Mesothelial cell of epicardium (in vitro differentiated cells): ENCODE measurements around the gene CCT6B. TPM values are rescaled to one million over a fixed set of nuclear protein-coding genes. Genes with fewer than 3 reads are reported as not detected.

Experiments used
- DNase-seq, 2 experiments: peaks; one replicate each; pipeline ENCODE4 v3.0.0; 2021; ENCODE audit warnings: low spot score in 2 of 2; ENCODE audit not compliant: unreplicated experiment in 2 of 2
- H3K27ac Mint-ChIP-seq: 2 replicates; pipeline ENCODE4 v1.8.0; 2021; ENCODE audit warnings: mixed read lengths
- H3K27me3 Mint-ChIP-seq: 2 replicates; pipeline ENCODE4 v1.8.0; 2021; ENCODE audit warnings: low read depth, mixed read lengths
- H3K36me3 Mint-ChIP-seq: 2 replicates; pipeline ENCODE4 v1.8.0; 2021; ENCODE audit warnings: mixed read lengths
- H3K4me1 Mint-ChIP-seq: 2 replicates; pipeline ENCODE4 v1.8.0; 2021; ENCODE audit warnings: mixed read lengths
- H3K4me3 Mint-ChIP-seq: 2 replicates; pipeline ENCODE4 v1.8.0; 2021; ENCODE audit warnings: mild to moderate bottlenecking, moderate library complexity, mixed read lengths
- H3K9me3 Mint-ChIP-seq: 2 replicates; pipeline ENCODE4 v1.8.0; 2021; ENCODE audit warnings: mixed read lengths
- total RNA-seq: library from RNA; stranded (reverse); gene quantifications from 3 replicates; pipeline ENCODE4 v1.2.1, GENCODE V29; 2021
- TF ChIP-seq, protein P1 (sequence below): fragments of 200-600 bp; sonication (generic); IDR thresholded peaks from one replicate; pipeline ENCODE4 v1.5.0; 2021; ENCODE audit warnings: antibody characterized with exemption; ENCODE audit not compliant: unreplicated experiment

CCT6B gene
- total RNA-seq, 1 donor from 2014 or later: 3.5 TPM

DNA sequence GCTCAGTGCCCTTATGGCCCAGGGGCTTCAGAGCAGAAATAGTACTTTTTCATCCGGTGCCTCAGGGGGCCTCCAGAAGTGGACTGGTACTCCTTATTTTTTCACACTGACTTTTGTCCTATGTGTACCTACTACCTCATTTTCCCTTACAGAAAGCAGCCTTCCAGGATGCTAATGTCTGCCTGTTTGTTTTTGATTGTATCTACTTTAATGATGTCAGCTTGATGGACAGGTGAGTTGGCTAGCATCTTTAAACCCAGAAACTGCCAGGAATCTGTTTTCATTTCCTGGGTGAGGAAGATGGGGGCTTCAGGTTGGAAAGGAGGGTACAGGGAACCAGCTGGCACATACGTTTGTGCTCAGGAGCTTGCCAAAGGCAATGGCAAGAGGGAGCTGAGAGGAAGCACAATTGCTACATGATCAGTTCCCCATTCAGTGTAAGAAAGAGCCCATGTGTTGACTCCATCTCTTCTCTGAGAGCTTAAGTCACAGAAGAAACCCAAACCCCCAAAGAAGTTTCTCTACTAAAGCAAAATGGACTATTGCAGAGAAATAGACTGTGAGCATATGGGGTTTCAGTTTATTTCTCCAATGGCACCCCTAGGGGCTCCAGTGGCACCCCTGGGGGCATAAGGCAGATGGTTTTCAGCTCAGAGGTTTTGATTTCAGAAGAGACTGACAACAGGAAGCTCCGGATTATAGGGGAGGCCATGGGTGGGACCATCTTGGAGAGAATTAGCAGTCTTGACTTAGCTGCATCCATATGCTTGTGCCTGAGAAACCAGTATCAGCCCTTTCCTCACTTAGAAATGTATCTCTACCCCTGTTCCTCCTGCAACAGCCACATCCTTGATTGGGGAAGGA lies 35.4 kb upstream of the CCT6B start:
- H3K27me3 Mint-ChIP-seq: no peaks in the 10 kb centered on the region
- H3K36me3 Mint-ChIP-seq: peaks cover 47% of the 10 kb centered on the region
- no peak for DNase-seq
- TF ChIP-seq, protein P1, sequence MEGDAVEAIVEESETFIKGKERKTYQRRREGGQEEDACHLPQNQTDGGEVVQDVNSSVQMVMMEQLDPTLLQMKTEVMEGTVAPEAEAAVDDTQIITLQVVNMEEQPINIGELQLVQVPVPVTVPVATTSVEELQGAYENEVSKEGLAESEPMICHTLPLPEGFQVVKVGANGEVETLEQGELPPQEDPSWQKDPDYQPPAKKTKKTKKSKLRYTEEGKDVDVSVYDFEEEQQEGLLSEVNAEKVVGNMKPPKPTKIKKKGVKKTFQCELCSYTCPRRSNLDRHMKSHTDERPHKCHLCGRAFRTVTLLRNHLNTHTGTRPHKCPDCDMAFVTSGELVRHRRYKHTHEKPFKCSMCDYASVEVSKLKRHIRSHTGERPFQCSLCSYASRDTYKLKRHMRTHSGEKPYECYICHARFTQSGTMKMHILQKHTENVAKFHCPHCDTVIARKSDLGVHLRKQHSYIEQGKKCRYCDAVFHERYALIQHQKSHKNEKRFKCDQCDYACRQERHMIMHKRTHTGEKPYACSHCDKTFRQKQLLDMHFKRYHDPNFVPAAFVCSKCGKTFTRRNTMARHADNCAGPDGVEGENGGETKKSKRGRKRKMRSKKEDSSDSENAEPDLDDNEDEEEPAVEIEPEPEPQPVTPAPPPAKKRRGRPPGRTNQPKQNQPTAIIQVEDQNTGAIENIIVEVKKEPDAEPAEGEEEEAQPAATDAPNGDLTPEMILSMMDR: no peak
- peaks cover 21% of the 10 kb centered on the region for H3K4me1 Mint-ChIP-seq
- no peaks in the 10 kb centered on the region for H3K9me3 Mint-ChIP-seq
- H3K4me3 Mint-ChIP-seq: no peak overlapping the region
- H3K27ac Mint-ChIP-seq: peak overlapping the region; percentile 97

DNA sequence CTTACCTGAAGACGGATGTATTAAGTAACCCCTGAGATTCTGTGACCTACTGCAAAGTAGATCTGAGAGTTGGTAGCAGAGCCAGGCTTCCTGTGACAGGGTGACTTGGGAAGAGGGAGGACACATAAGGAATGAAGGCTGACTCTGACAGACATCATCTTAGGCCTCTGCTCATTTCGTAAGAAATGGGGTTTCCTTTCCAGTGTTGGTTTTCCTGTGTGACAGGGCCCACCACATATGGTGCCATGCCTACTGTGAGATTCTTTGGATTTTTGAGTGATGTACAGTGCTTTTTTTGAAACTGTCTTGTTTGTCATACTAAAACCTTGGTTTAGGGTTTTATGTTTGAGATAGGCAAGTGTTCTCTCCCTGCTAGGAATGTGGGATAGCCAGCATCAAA lies 31.8 kb upstream of the CCT6B start:
- no peaks in the 10 kb centered on the region for H3K9me3 Mint-ChIP-seq
- no peak for DNase-seq
- TF ChIP-seq, protein P1: no peak
- peaks cover 17% of the 10 kb centered on the region for H3K4me1 Mint-ChIP-seq
- no peak overlapping the region for H3K27ac Mint-ChIP-seq
- no peaks in the 10 kb centered on the region for H3K27me3 Mint-ChIP-seq
- peaks cover 55% of the 10 kb centered on the region for H3K36me3 Mint-ChIP-seq
- no peak overlapping the region for H3K4me3 Mint-ChIP-seq

DNA sequence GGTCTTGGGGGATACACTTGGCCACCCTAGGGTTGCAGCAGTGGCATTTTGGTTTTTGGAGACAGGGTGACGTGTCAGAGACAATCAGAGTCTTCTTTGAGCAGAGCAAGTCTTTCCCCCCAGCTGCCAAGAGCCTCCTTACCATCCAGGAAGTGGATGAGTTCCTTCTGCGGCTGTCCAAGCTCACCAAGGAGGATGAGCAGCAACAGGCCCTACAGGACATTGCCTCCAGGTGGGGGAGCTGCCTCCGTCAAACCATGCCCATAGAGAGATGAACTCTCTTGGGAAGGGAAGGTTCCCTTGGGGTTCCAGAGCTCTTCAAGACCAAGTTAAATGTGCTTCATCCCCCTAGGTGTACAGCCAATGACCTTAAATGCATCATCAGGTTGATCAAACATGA lies 30.3 kb upstream of the CCT6B start:
- DNase-seq: no peak
- Mint-ChIP-seq H3K27me3 (no peaks in the 10 kb centered on the region), H3K27ac (no peak overlapping the region), H3K4me1 (peaks cover 4% of the 10 kb centered on the region), H3K36me3 (peaks cover 63% of the 10 kb centered on the region), H3K9me3 (no peaks in the 10 kb centered on the region), H3K4me3 (no peak overlapping the region)
- TF ChIP-seq, protein P1: no peak

DNA sequence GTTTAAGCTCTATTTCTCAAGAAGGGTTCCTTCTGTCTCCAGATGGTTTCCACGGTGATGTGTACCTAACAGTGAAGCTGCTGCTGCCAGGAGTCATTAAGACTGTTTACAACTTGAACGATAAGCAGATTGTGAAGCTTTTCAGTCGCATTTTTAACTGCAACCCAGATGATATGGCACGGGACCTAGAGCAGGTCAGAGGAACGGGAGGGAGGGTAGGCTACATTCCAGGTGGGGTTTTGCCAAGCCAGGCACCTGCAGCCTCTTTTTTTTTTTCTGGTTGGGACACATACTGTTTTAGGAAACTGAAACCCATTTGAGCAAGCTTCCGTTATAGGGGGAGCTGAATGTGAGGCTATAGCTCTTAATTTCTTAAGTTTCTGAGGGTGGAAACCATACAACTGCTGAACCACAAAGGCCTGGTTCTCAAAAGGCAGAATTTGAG lies 29.7 kb upstream of the CCT6B start:
- no peaks in the 10 kb centered on the region for H3K4me1 Mint-ChIP-seq
- DNase-seq: no peak
- H3K36me3 Mint-ChIP-seq: peaks cover 63% of the 10 kb centered on the region
- H3K27me3 Mint-ChIP-seq: no peaks in the 10 kb centered on the region
- H3K27ac Mint-ChIP-seq: no peak overlapping the region
- no peak overlapping the region for H3K4me3 Mint-ChIP-seq
- no peaks in the 10 kb centered on the region for H3K9me3 Mint-ChIP-seq
- TF ChIP-seq, protein P1: no peak

DNA sequence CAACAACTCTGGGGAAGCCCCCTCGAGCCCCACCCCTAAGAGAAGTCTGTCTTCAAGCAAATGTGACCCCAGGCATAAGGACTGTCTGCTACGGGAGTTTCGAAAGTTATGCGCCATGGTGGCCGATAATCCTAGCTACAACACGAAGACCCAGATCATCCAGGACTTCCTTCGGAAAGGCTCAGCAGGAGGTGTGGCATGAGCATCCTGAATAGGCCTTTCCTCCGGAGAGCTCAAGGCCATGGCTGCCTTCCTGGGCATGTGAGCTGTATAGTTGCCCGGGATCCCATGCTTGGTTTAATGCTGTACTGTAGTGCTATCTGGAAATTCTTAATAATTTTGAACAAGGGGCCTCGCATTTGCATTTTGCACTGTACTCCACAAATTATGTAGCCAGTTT lies 28.2 kb upstream of the CCT6B start:
- peaks cover 61% of the 10 kb centered on the region for H3K36me3 Mint-ChIP-seq
- no peak overlapping the region for H3K27ac Mint-ChIP-seq
- TF ChIP-seq, protein P1: no peak
- H3K4me3 Mint-ChIP-seq: no peak overlapping the region
- H3K27me3 Mint-ChIP-seq: no peaks in the 10 kb centered on the region
- no peak for DNase-seq
- H3K9me3 Mint-ChIP-seq: no peaks in the 10 kb centered on the region
- H3K4me1 Mint-ChIP-seq: no peaks in the 10 kb centered on the region
